Stimulated activated CD8-positive, alpha-beta memory T cell treated with anti-CD3 and anti-CD28 coated beads, Interleukin-15, amount 100 ng/mL, for 1 hour (primary cell): ENCODE measurements around the gene PKD1L1.

ENCODE experiments used
- DNase-seq: peaks from one replicate; pipeline ENCODE4 v3.0.0-alpha.2; 2020; ENCODE audit warnings: low read depth

The PKD1L1 gene

DNA sequence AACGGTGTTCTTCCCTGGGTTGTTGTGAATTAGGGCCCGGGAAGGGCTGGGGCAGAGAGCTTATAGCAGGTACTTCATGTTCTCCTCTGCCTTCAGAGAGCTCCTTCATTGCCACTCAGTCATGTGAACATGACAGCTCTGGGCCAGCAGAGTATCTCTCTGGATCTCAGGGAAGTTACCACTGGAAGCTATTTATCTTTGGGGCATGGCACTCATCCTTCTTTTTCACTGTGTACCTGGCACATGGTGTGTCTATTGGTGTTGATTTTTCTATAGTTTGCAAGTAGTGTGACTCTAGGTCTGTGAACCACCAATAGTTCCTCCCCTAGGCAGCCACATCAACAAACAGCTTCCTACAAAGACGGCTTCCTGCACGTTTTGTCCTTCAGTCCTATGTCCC lies 156.6 kb downstream of the PKD1L1 start:
- no peak for DNase-seq

DNA sequence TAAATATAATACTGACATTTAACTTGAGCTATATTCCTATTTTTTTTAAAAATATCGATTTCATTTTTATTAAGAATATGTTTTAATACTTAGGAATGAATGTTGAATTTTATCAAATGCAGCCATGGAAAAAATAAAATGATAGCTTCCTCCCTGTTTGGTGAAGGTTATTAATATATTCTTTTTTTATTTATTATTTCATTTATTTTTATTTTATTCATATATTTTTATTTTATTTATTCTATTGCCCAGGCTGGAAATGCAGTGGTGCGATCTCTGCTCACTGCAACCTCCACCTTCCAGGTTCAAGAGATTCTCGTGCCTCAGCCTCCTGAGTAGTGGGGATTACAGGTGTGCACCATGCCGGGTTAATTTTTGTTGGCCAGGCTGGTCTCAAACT lies 160.2 kb downstream of the PKD1L1 start:
- no peak for DNase-seq

- no peak for DNase-seq
These were observed 160.8 kb downstream of the PKD1L1 start for GRCh38 chr7:47787249-47788069.

DNA sequence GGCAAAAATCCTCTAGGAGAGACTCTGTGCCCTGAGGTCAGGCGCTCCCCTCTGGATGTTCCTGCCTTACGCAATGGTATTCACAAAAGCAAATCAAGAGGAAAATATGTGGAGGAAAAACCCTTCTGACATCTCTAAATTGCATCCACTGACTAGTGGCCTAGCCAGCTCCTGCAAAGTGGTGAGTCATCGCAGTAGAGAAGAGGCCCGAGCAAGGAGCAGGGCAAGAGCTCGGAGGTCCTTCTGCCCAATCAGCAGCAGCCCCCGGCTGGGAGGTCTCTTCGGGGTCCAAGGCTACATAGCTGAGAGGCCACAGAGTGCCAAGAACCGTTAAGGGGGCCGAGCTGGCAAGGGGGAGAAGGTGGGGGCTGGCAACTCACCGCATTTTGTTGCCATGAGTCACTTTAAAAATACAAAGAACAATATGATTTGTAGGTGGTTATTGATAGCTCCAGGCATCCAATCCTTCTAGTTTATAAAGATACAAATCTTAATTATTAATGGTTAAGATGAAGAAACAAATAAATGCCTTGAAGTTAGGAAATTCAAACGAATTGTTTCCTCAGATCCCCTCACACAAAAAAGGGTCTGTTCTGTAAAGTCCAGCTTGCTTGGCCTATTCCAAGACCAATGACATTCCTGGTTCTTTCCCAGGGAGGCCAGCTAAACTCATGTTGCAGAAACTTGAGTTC lies 161.6 kb downstream of the PKD1L1 start:
- no peak for DNase-seq

DNA sequence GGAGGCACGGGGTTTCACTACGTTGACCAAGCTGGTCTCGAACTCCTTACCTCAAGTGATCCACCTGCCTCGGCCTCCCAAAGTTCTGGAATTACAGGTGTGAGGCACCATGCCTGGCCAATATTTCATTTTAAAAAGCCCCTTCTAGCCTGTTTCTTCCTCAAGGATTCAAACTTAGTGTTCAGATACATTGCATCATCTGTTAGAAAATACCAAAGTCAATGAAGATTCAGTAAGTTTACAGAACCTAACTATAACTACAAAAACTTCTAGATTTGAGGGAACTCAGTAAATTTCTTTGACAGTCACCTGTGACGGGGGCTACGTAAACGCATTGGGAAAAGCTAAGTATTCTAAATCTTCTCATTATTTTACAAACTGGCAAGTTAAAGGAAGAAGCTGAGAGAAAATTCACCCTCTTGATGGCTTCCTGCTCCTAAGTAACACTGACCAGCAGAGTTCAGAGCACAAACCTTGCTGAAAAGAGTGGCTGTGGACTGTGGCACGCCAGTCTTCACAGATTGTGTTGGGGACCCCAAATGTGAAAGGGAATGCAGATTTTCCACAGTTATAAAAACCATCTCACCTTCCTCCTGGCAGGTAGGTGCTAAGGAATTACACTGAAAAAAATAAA lies 162.2 kb downstream of the PKD1L1 start:
- DNase-seq = no peak

GRCh38 chr7:47783456-47784223 lies 164.6 kb downstream of the PKD1L1 start:
- DNase-seq = no peak

DNA sequence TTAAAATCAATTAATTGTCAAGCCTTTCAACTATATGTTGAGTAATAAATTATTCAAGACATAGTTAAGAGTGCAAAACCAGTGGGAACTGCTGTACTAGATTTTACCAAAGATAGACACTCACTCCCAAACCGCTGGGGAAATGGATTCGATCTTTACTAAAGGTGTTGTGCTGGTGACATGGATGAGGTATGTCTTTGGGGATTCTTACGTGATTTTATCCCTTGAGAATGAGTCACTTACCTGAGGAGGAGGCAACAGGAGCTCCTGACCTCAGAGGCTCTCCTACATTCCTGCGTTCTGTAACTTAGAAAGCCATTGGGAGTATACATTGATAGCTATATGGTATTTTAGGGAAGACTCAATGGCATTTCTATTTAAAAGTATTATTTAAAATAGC lies 165.5 kb downstream of the PKD1L1 start:
- DNase-seq = no peak

DNA sequence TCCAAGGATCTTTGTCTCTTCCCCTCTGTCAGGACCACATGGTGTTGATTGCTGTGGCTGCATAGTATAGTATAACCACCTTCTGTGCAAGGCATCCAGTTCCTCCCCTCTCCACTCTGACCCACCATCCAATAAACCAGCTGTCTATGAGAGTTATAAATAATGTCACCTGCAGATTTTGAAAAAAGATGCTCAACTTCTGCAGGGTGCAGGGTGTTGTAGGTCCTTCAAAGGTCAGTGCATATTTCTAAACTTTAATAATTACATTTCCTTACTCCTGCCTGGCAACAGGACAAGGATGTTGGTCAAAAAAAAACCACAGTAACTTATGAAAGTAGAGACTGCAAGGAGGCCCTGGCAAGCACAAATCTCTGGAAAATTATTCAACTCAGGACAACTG lies 166.2 kb downstream of the PKD1L1 start:
- no peak for DNase-seq

- no peak for DNase-seq
These were observed 167.7 kb downstream of the PKD1L1 start for GRCh38 chr7:47780555-47780954.

GRCh38 chr7:47779341-47779771 lies 168.9 kb downstream of the PKD1L1 start:
- no peak for DNase-seq

GRCh38 chr7:47778153-47778661 lies 170.1 kb downstream of the PKD1L1 start:
- DNase-seq = no peak

- DNase-seq = no peak
These were observed 170.6 kb downstream of the PKD1L1 start for GRCh38 chr7:47777531-47778152.

GRCh38 chr7:47776335-47776734 lies 171.9 kb downstream of the PKD1L1 start:
- DNase-seq = no peak

- no peak for DNase-seq
These were observed 173.0 kb downstream of the PKD1L1 start for GRCh38 chr7:47775238-47775637.

DNA sequence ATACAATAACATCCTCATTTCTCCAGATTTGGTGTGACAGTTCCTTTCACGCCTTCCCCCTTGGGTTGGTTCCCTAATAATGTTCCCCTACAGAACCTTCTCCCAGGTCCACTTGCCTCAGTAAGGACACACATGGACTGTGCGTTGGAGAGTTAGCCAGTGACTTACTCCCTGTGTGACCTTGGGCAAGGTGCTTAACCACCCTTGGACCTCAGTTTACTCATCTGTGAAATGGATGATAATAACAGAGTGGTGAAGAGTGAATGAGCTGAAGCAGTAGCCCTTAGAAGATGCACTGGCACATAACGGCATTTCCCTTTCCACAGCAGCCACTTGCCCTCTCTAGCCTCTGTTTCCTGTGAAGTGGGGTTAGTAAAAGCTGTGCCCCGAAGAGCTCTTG lies 175.8 kb downstream of the PKD1L1 start:
- no peak for DNase-seq

DNA sequence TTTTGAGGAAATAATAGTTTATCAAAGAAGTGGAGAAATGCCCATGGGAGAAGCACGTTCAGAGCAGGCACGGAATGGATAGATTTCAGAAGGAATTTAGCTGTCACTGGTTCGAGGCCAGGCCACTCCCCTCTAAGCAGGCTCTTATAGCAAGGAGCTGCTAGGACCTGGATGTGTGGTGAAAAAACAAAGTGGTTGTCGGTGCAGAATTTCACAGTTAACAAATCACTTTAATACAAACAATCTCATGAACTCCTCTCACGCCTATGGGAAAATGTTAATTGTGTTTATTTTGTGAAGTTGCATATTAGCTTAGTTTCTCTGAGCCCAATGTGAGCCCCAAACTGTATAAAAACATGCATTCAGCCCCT lies 176.3 kb downstream of the PKD1L1 start:
- DNase-seq = no peak

- no peak for DNase-seq
These were observed 176.8 kb downstream of the PKD1L1 start for GRCh38 chr7:47771336-47771989.

DNA sequence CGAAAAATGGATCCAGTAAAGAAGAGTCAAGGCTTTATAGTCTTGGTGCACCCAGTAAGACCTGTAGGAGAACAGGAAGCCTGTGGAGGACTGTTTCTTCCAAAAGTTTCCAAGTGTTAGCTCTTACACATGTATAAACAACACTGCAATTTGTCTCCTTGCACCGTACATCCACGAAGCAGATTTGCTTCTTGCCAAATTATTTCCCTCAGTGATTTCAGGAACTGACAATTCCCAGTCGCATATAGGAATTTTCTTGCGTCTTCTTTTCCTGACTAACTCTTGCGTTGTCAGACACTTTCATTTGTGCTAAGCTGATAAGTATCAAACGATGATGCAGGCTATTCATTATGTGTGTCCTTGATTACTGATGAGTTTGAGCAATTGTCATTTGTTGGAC lies 182.1 kb downstream of the PKD1L1 start:
- DNase-seq = no peak

GRCh38 chr7:47765373-47765979 lies 182.8 kb downstream of the PKD1L1 start:
- no peak for DNase-seq

DNA sequence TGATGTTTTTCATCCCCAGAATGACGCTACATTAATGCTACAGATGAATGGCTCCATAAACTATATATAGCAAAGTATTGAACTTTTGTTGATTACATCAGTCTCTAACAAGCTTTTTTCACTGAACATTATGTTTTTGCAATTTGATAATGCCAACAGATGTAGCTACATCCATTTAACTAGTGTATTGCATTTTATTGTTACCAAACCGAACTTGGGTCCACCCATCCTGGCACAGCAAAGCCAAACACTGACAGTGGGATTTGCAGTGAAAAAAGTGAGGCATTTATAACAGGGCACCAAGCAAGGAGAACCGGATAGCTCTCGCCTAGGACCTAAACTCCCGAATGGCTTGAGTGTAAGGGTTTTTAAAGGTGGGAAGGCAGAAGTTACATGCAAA lies 183.5 kb downstream of the PKD1L1 start:
- no peak for DNase-seq
